Measurements from ENCODE around the gene ACAT1.

Gene ACAT1

DNA sequence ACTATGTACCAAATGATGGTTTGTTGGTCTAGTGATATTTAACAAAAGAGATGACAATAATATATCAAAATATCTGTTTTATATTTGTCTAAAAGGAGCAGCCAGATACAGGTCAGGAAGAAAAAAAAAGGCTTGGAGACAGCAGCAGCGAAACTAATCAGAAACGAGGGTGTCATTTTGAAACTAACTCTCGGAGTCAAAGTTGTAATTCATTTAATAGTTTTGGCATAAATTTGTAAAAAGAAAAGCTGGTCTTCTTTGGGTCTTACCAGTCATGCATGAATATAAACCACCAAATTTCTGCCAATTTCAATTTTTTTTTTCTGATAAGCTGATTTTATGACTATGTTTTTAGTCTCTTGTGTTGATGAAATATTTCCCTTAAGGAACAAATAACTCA, 75.5 kb downstream of the ACAT1 start:
- no peaks in the 10 kb centered on the region; the same call in 1 of the 2 replicates for H3K4me1 ChIP-seq (ENCODE audit: control insufficient read depth, insufficient read depth, low read length)
- H3K9me3 ChIP-seq (ENCODE audit: control insufficient read depth, insufficient read depth, low read length) = no peaks in the 10 kb centered on the region
- H3K36me3 ChIP-seq (ENCODE audit: control insufficient read depth, insufficient read depth, low read length) = peaks cover 7% of the 10 kb centered on the region; the same call in 1 of the 2 replicates
- H3K27ac ChIP-seq (ENCODE audit: low read length) = no peak overlapping the region
- WGBS (ENCODE audit: insufficient coverage, insufficient read length) = no CpG with 5 or more reads among the region's 3 CpGs
- no peak overlapping the region for H3K4me3 ChIP-seq (ENCODE audit: low read length)
- H3K27me3 ChIP-seq (ENCODE audit: control insufficient read depth, insufficient read depth, low read length) = no peaks in the 10 kb centered on the region
- DNase-seq (ENCODE audit: low read depth, low spot score) = no peak

Data from iPS DF 6.9 (cell line).